HG02973 (cell line): ENCODE data around the gene LPP.

Source experiments
- ATAC-seq: cut with Tn5 transposase; IDR thresholded peaks from one replicate; pipeline ENCODE4 v1.9.1; 2021; ENCODE audit warnings: moderate library complexity; ENCODE audit not compliant: unreplicated experiment

The LPP gene

DNA sequence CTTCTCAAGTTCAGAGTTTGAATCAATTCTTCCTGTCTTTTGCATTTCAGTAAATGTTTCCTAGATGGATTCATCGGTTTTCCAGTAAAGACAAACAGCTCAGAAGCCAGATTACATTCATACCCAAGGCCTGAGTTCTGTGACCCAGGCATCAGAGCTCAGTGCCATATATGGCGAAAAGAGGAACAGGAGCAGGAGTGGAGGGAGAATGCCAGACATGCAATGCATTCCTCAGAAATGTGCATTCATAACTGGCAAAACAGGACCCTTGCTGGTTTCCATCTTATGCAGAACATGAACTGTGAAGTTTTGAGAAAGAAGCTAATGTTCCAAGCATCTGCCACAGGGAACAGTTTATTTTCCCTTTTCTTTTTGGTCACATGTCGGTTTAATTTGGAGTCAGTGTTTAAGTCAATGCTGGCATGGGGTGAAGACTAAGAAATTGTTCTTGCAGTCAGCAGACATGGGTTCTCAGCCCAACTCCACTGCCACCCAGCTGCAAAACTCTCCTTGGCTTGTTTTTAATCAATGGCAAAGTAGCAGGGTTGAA lies 116.5 kb downstream of the LPP start:
- ATAC-seq: no peak

DNA sequence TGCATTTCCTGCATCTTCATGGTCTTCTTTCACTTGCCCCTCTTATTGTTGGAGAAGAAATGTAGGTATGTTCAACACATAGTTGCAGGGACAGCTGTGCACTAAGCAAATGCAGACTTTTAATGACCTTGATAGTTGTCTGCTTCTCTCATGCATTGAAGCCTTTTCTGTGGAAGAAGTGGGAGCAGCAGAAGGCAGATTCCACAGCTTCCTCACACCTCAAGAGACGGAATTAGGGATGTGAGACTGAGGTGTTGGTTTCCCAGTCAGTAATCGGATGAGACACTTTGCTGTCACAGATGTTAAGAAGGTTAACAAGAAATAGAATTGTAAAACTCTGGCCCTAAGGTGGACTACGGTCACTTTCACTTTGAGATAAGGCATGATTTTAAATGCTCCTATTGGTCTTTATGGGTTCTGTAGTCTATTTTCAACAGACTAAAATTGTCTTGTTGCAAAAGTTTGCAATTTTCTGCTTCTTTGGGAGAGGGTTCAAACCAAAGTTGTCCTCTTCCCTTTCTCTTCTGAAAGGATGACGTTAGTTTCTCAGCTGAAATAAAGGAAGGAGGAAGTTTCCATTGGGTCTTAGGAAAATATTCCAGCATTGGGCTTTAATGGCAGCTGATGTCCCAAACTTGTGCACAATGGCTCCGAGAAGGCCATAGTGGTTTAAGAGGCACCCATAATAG lies 117.4 kb downstream of the LPP start:
- no peak for ATAC-seq

GRCh38 chr3:188272481-188273372 lies 118.8 kb downstream of the LPP start:
- no peak for ATAC-seq

GRCh38 chr3:188274249-188274915 lies 120.4 kb downstream of the LPP start:
- no peak for ATAC-seq

- ATAC-seq: no peak
Measured at GRCh38 chr3:188276375-188276774, 122.4 kb downstream of the LPP start.

DNA sequence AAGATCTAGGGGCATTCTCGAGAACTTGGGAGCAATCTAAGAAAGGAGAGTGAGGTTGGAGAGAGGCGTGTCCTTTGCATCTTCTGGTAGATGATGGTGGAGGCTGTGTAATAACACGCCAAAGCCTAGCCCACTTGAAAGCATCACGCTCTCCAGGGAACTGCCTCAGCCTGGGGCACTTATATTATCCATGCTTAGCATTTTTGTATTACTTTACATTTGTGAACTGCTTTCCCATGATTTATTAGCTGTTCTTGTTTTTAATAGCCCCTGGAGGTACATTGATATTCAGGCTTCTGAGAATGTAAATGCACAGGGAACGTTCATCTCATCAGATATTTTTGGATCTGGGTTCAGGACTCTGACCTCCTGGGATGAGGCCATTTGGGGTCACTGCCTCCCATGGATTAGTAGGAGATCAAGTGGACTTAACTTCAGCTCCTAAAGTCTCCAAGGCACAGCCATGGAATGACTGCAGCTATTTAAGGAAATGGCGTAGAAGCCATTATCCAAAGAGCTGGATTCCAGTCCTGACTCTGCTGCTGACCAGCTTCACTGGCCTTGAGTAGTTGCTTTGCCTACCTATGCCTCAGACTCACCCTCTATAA lies 124.9 kb downstream of the LPP start:
- ATAC-seq: no peak

GRCh38 chr3:188279502-188280335 lies 125.8 kb downstream of the LPP start:
- ATAC-seq: no peak

GRCh38 chr3:188280627-188281026 lies 126.7 kb downstream of the LPP start:
- ATAC-seq: no peak

DNA sequence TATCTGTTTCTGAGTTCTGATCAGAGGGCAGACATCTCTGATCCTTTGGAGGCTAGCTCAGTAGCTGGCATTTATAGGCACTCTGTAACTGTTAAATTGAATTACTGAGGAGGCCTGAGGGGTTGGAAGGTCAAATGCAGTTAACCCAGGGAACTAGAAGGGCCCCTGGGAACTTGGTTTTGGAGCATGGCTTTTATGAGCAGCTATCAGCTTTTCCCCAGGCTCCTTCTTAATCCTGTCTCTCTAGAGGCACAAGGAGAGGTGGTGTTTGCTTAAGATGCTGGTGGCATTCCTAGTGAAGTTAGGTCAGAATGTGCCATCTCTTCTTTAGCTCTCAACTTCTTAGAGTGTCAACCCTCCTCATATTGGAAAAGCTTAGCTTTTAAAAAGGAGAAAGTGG lies 128.9 kb downstream of the LPP start:
- ATAC-seq: no peak

DNA sequence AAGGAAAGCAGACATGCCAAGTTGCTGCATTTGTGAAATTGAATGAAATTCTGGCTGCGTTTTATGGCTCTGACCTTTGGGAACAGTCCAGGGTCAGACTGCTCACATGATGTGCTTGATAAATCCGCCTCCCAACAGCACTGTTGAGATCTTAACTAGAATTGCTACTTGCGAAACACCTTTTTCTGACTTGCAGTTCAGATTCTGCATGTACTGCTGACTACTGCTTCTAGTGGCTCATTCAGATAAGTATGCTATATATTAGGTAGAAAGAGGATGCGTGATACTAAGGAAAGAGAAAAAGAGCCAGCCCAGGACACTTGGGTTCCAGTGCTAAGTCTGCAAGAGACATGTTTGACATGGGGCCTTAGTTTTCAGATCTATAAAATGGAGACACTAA lies 129.4 kb downstream of the LPP start:
- ATAC-seq: no peak

- ATAC-seq: no peak
Measured at GRCh38 chr3:188284455-188285212, 130.7 kb downstream of the LPP start.

GRCh38 chr3:188286087-188286513 lies 132.1 kb downstream of the LPP start:
- no peak for ATAC-seq

GRCh38 chr3:188287339-188287738 lies 133.4 kb downstream of the LPP start:
- no peak for ATAC-seq

- no peak for ATAC-seq
Measured at GRCh38 chr3:188287762-188288505, 134.0 kb downstream of the LPP start.

DNA sequence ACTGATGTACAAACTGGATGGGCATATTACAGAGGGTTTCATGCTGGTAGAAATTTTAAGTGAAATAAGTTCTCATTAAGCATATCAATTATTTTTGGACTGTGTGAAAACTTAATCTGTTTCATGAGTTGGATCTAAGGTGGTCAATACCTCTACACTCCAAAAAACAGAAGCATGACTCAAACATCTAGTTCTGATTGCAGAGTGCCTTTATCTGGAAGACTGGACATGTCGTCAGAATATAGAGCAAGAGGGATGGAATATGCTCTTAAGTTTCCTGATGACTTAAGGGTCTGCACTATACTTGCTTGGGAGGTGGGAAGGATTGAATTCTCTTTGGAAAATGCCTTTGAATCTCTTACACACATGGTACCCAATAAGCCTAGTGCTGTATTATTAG lies 138.3 kb downstream of the LPP start:
- ATAC-seq: no peak

DNA sequence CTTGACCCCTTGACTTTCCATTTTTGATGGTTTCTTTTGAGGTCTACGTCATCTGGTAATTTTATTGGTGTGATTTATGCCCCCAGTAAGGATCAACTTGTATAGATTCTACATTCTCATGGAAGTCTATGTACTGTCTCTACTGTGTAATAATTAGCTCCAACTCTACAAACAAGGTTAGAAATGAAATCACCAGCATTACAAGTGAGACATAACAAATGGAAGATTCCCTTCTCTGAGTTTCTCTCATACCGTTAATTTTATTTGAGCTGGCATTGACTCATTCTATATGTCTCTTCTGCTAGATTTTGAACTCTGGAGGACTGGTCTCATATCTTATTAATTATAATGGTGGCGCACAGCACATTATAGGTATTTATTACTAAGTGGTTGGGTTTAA lies 138.9 kb downstream of the LPP start:
- ATAC-seq: no peak

DNA sequence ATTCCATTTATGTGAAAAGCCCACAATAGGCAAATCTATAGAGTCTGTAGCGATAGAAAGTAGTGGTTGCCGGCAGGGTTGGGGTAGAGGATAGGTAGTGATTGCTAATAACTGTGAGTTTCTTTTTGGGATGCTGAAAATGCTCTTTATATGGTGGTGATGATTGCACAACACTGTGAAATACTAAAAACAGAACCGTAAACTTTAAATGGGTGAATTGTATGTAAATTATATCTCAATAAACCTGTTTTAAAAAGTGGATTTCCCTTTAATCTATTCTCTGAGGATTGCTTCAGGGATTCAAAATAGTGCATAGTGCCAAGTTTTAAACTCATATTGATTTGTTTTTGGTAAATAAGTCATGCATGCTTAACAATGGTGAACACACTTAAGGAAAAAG lies 140.2 kb downstream of the LPP start:
- ATAC-seq: no peak

- no peak for ATAC-seq
Measured at GRCh38 chr3:188294823-188295487, 141.0 kb downstream of the LPP start.
